Measurements from ENCODE around the gene KCNIP2.
A peak's percentile ranks its signal among the peaks of the same experiment; 100 is the strongest.

KCNIP2 gene

GRCh38 chr10:101840741-101841453 is 2.7 kb downstream of the KCNIP2 start:
- no peak for TF ChIP-seq CEBPB (IDR thresholded peaks at IDR 0.05)
- TF ChIP-seq TEAD4 (IDR thresholded peaks at IDR 0.05): peak; percentile 75
- no peak for TF ChIP-seq EP300 (IDR thresholded peaks at IDR 0.05; ENCODE audit: borderline replicate concordance)
- no peak for TF ChIP-seq TAF1 (IDR thresholded peaks at IDR 0.05; ENCODE audit: low read depth)
- peak; percentile 89 for TF ChIP-seq RAD21 (IDR thresholded peaks at IDR 0.05; ENCODE audit: low read depth)
- TF ChIP-seq EGR1 (IDR thresholded peaks at IDR 0.05): no peak
- TF ChIP-seq CREB1 (IDR thresholded peaks at IDR 0.05; ENCODE audit: low read depth): no peak
- TF ChIP-seq, protein P1, sequence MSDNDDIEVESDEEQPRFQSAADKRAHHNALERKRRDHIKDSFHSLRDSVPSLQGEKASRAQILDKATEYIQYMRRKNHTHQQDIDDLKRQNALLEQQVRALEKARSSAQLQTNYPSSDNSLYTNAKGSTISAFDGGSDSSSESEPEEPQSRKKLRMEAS (IDR thresholded peaks at IDR 0.05): peak; percentile 60; the same call in 1 of the 2 replicates
- TF ChIP-seq TCF12 (IDR thresholded peaks at IDR 0.05; ENCODE audit: low read depth): no peak; the same call in 1 of the 2 replicates
- no peak; the same call in 1 of the 2 replicates for TF ChIP-seq NFIC (IDR thresholded peaks at IDR 0.05)
- peak; percentile 84 for TF ChIP-seq ZBTB7A (IDR thresholded peaks at IDR 0.05; ENCODE audit: low read depth)
- TF ChIP-seq, protein P2, sequence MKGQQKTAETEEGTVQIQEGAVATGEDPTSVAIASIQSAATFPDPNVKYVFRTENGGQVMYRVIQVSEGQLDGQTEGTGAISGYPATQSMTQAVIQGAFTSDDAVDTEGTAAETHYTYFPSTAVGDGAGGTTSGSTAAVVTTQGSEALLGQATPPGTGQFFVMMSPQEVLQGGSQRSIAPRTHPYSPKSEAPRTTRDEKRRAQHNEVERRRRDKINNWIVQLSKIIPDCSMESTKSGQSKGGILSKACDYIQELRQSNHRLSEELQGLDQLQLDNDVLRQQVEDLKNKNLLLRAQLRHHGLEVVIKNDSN (IDR thresholded peaks at IDR 0.05): no peak
- TF ChIP-seq FOXM1 (IDR thresholded peaks at IDR 0.05; ENCODE audit: borderline replicate concordance, low read depth): 0 out of 2 replicates have a peak, but pooled peaks have one; percentile 12
- peak; percentile 97 for TF ChIP-seq REST (IDR thresholded peaks at IDR 0.05; ENCODE audit: low read depth)
- TF ChIP-seq YY1 (IDR thresholded peaks at IDR 0.05; ENCODE audit: low read depth): peak; percentile 22; the same call in 1 of the 2 replicates

DNA sequence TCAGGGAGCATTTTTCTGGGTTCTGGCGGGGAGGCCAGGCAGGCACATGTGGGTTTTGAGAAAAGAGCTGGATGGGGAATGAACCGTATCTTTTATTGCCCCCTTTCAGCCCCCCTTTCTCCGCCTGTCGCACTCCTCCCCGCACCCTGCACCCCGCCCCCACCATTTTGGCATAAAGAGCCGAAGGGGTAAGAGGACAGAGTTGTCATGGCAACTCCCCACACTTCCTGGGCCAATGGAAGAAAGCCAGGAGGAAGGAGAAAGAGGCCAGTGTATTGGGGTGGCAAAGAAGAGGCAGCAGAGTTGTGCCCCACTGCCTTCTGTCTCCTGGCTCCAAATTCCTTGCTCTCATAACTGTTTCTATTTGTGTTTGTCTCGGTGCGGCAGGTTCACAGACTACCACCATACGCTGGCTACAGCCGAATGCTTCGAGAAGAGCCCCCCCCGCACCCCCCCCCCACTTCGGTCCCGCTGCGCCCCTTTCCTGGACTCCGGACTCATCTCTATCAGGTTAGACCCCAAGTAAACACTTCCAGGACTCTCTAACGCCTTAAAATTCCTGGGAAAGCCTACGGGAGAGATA is 3.4 kb downstream of the KCNIP2 start:
- TF ChIP-seq CREB1 (IDR thresholded peaks at IDR 0.05; ENCODE audit: low read depth): no peak
- peak; percentile 27; the same call in 1 of the 2 replicates for TF ChIP-seq TAF1 (IDR thresholded peaks at IDR 0.05; ENCODE audit: low read depth)

- TF ChIP-seq EGR1 (IDR thresholded peaks at IDR 0.05) (peak; percentile 99), TEAD4 (IDR thresholded peaks at IDR 0.05) (no peak), TAF1 (IDR thresholded peaks at IDR 0.05; ENCODE audit: low read depth) (no peak), FOXM1 (IDR thresholded peaks at IDR 0.05; ENCODE audit: borderline replicate concordance, low read depth) (no peak), RAD21 (IDR thresholded peaks at IDR 0.05; ENCODE audit: low read depth) (no peak), YY1 (IDR thresholded peaks at IDR 0.05; ENCODE audit: low read depth) (no peak), TCF12 (IDR thresholded peaks at IDR 0.05; ENCODE audit: low read depth) (no peak), CREB1 (IDR thresholded peaks at IDR 0.05; ENCODE audit: low read depth) (no peak)
Measured at GRCh38 chr10:101839416-101840063, 4.1 kb downstream of the KCNIP2 start.

- TF ChIP-seq EP300 (IDR thresholded peaks at IDR 0.05; ENCODE audit: borderline replicate concordance): no peak
- TF ChIP-seq YY1 (IDR thresholded peaks at IDR 0.05; ENCODE audit: low read depth): no peak
- TF ChIP-seq, protein P1 (IDR thresholded peaks at IDR 0.05): no peak
- no peak for TF ChIP-seq REST (IDR thresholded peaks at IDR 0.05; ENCODE audit: low read depth)
- TF ChIP-seq NFIC (IDR thresholded peaks at IDR 0.05): no peak
- no peak for TF ChIP-seq TEAD4 (IDR thresholded peaks at IDR 0.05)
- no peak for TF ChIP-seq TCF12 (IDR thresholded peaks at IDR 0.05; ENCODE audit: low read depth)
- TF ChIP-seq TAF1 (IDR thresholded peaks at IDR 0.05; ENCODE audit: low read depth): no peak
- no peak for TF ChIP-seq FOXM1 (IDR thresholded peaks at IDR 0.05; ENCODE audit: borderline replicate concordance, low read depth)
- no peak for TF ChIP-seq CEBPB (IDR thresholded peaks at IDR 0.05)
- no peak for TF ChIP-seq RAD21 (IDR thresholded peaks at IDR 0.05; ENCODE audit: low read depth)
- TF ChIP-seq, protein P2 (IDR thresholded peaks at IDR 0.05): no peak
- no peak for TF ChIP-seq EGR1 (IDR thresholded peaks at IDR 0.05)
- no peak for TF ChIP-seq CREB1 (IDR thresholded peaks at IDR 0.05; ENCODE audit: low read depth)
- TF ChIP-seq ZBTB7A (IDR thresholded peaks at IDR 0.05; ENCODE audit: low read depth): no peak
Measured at GRCh38 chr10:101839002-101839401, 4.6 kb downstream of the KCNIP2 start.

GRCh38 chr10:101838416-101838970 is 5.1 kb downstream of the KCNIP2 start:
- no peak for TF ChIP-seq TAF1 (IDR thresholded peaks at IDR 0.05; ENCODE audit: low read depth)
- TF ChIP-seq EP300 (IDR thresholded peaks at IDR 0.05; ENCODE audit: borderline replicate concordance): no peak
- no peak for TF ChIP-seq CEBPB (IDR thresholded peaks at IDR 0.05)
- TF ChIP-seq YY1 (IDR thresholded peaks at IDR 0.05; ENCODE audit: low read depth): no peak
- no peak for TF ChIP-seq REST (IDR thresholded peaks at IDR 0.05; ENCODE audit: low read depth)
- no peak for TF ChIP-seq TEAD4 (IDR thresholded peaks at IDR 0.05)
- no peak for TF ChIP-seq CREB1 (IDR thresholded peaks at IDR 0.05; ENCODE audit: low read depth)
- TF ChIP-seq TCF12 (IDR thresholded peaks at IDR 0.05; ENCODE audit: low read depth): no peak
- TF ChIP-seq, protein P1 (IDR thresholded peaks at IDR 0.05): no peak
- TF ChIP-seq RAD21 (IDR thresholded peaks at IDR 0.05; ENCODE audit: low read depth): no peak
- TF ChIP-seq FOXM1 (IDR thresholded peaks at IDR 0.05; ENCODE audit: borderline replicate concordance, low read depth): no peak
- no peak for TF ChIP-seq EGR1 (IDR thresholded peaks at IDR 0.05)
- TF ChIP-seq NFIC (IDR thresholded peaks at IDR 0.05): no peak
- TF ChIP-seq, protein P2 (IDR thresholded peaks at IDR 0.05): no peak
- TF ChIP-seq ZBTB7A (IDR thresholded peaks at IDR 0.05; ENCODE audit: low read depth): no peak
